GM12872 (cell line): Measurements from ENCODE around the gene GALNT6.

Source experiments
- TF ChIP-seq, protein P1 (sequence below): IDR thresholded peaks from 3 replicates; pipeline ENCODE4 v1.5.1; 2011; ENCODE audit warnings: low read depth, mild to moderate bottlenecking, low read length, moderate library complexity; ENCODE audit not compliant: insufficient read depth

Gene GALNT6

DNA sequence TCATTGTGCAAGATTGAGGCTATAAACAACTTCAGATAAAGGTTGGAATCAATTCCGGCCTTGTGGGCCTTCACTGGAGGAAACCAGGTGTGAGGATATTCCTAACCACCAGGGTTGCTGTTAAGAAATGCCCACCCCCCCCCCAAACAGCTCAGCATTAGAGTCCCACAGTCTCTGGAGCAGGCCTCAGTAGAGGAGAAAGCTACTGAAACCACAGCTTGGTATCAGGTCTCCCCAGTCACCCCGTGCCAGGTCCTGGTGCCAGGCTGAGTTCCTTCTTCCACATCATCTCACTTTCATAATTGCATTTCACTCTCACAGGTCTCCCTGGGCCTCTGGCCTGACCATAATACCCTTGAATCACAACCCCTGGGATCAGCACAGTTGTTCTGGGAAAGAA, 12.5 kb downstream of the GALNT6 start:
- TF ChIP-seq, protein P1, sequence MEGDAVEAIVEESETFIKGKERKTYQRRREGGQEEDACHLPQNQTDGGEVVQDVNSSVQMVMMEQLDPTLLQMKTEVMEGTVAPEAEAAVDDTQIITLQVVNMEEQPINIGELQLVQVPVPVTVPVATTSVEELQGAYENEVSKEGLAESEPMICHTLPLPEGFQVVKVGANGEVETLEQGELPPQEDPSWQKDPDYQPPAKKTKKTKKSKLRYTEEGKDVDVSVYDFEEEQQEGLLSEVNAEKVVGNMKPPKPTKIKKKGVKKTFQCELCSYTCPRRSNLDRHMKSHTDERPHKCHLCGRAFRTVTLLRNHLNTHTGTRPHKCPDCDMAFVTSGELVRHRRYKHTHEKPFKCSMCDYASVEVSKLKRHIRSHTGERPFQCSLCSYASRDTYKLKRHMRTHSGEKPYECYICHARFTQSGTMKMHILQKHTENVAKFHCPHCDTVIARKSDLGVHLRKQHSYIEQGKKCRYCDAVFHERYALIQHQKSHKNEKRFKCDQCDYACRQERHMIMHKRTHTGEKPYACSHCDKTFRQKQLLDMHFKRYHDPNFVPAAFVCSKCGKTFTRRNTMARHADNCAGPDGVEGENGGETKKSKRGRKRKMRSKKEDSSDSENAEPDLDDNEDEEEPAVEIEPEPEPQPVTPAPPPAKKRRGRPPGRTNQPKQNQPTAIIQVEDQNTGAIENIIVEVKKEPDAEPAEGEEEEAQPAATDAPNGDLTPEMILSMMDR, result no peak

DNA sequence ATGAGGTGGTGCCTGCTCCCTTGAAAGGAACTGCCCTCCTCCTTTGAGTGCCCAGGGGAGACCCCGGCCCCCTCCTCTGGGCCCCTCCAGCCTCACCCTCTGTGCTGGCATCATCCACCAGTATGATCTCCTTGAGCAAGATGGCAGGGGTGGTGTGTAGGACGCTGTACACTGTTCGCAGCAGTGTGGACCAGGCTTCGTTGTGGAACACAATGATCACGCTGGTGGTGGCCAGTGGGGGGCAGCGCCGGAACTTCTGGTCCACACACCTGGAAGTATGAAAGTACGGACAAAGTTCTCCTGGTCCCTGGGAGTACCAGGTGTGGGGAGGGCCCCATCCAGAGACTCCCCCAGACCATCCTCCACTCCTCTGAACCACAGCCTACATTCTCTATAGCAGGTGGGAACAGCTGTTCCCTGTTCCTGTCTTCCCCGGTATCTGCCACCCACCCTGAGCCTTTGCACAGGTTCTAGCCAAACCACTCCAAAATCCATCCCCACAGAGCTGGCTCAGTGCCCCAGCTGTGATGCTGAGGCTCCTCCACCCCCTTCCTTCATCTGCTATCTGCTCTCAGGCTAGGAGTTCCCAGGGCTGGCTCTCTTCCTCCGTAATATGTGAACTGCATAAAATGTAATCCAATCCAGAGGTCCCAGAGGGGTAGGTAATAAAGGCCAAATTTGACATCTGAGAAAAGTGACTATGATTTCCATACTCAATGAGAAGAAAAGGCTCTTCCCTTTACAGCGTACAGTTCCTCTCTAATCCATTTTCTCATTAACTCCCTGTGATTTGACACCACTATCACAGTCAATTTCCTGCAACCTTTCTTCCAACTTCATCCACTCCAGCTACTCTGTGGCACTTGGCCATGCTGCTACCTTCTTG, 13.9 kb downstream of the GALNT6 start:
- TF ChIP-seq, protein P1, result peak; percentile 25; the same call in 1 of the 3 replicates

DNA sequence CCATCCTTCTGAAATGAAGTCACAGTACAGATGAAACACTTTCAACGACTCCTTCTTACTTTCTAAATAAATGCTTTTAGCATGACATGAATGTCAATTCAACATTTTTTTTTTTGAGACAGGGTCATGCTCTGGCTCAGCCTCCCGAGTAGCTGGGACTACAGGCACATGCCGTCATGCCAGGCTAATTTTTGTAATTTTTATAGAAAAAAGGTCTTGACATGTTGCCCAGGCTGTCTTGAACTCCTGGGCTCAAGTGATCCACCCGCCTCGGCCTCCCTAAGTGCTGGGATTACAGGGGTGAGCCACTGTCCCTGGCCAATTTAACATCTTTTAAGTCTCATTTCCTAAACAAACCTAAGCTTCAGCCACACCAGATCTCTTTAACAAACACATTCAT, 16.4 kb downstream of the GALNT6 start:
- TF ChIP-seq, protein P1, result no peak

DNA sequence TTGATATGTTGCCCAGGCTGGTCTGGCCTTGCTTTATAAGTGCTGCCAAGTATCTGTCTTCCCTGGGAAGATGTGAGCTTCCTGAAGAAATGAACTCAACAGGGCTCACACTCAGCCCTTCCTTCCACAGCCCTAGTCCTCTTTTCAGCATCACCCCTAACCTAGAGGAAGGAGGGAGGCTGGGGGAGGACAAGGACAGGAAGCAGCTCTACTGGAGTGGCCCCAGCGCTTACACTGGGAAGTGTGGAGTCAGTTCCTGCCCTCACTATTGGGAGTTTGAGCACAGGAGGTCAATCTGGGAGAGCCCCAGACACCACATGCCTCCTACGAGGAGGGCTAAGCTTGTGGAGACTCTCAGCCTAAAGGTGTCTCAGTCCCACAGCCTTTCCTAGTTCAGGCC, 16.8 kb downstream of the GALNT6 start:
- TF ChIP-seq, protein P1, result no peak

DNA sequence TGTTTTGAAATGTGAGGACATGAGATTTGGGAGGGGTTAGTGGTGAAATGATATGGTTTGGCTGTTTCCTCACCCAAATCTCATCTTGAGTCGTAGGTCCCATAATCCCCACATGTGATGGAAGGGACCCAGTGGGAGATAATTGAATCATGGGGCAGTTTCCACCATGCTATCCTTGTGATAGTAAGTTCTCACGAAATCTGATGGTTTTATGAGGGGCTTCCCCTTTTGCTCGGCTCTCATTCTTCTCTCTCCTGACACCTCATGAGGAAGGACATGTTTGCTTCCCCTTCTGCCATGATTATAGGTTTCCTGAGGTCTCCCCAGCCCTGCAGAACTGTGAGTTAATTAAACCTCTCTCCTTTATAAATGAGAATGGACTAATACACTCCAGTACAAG, 18.0 kb downstream of the GALNT6 start:
- TF ChIP-seq, protein P1, result no peak

DNA sequence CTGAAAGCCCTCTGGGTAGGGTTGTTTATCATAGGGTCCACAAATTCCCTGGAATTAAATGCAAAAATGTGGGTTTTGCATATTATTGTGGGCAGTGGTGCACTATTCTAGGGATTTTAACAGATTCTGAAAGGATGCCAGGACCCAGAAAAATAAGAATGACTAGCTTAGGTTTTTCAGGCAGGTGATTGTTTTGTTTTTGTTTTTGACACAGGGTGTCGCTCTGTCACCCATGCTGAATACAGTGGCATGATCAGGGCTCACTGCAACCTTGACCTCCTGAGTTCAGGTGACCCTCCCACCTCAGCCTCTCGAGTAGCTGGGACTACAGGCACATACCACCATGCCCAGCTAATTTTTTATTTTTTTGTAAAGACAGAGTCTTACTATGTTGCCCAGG, 19.2 kb downstream of the GALNT6 start:
- TF ChIP-seq, protein P1, result peak; percentile 12; the same call in 1 of the 3 replicates

DNA sequence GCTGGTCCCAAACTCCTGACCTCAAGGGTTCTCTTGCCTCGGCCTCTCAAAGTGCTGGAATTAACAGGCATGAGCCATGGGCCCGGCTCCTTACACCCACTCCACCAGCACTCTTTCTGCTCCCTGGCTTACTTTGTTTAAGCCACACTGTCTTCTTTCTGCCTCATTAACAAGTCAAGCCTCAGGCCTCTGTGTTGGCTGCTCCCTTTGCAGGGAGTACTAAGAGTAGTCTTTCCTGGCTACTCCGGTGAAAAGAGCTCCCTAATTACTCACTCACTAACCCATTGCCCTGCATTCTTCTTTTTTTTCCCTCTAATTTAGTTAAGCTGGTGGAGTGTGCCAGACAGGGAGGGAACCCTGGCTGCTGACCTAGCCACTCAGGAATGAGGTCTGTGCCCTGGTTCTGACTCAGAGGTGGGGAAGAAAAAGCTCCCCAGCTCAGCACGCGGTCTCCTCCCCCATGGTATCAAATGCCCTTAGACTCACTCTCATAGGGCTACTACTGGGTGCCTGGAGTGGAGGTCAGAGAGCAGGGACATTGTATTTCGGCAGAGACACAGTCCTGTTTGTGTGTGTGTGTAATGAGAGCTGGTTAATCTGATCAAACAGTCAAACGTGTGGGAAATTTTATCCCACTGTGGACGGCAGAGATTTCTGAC, 19.8 kb downstream of the GALNT6 start:
- TF ChIP-seq, protein P1, result no peak
